ENCODE results near the gene MANF.

Gene MANF

GRCh38 chr3:51436998-51437639, 52.0 kb downstream of the MANF start:
- DNase-seq, result no peak

Data from activated CD4-positive, alpha-beta T cell treated with anti-CD3 and anti-CD28 coated beads for 1 hour (primary cell).